GM19372 (cell line): Measurements from ENCODE around the gene CELF4.

Experiments used
- ATAC-seq: cut with Tn5 transposase; IDR thresholded peaks from one replicate; pipeline ENCODE4 v1.9.1; 2021; ENCODE audit warnings: mild to moderate bottlenecking, low read depth, moderate library complexity; ENCODE audit not compliant: unreplicated experiment

CELF4 gene

DNA sequence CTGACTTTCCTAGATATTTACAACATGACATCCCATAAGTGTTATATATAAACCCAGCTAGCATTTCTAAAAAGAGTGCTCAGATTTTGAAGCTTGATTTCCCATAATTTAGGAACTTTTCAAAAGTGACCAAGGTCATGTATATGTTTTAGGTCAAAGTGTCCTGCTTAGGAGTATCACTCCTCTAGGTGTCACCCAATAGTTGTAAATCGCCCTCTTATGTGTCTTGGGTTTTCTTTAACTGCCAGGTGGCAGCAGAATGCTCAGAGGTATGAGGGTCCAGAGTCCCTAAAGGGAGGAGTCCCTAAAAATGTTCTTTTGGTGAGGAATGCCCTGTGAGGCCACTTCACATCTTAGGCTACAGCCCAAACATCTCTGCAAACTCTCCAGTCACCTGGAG, 358.3 kb downstream of the CELF4 start:
- ATAC-seq, result no peak

DNA sequence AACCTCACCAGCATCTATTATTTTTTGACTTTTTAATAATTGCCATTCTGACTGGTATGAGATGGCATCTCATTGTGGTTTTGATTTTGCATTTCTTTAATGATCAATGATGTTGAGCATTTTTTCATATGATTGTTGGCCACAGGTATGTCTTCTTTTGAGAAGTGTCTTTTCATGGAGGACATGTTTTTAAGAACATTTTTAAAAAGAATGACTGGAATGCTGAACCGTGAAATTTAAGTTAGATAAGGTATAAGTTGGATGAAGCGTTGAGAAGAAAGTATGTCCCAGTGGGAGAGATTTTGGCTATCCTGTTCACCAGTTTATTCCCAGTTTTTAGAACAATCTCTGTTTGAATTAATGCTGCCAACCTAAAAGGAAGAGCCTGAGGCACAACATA, 365.9 kb downstream of the CELF4 start:
- ATAC-seq, result no peak
